NCI-H2227 (cell line): ENCODE results near the gene TUBB4B.

ENCODE experiments used
- DNase-seq: peaks from one replicate; lab custom pipeline; 2025; ENCODE audit not compliant: unreplicated experiment; lab: John Stamatoyannopoulos, UW

The TUBB4B gene

GRCh38 chr9:137270929-137271695 lies 30.0 kb downstream of the TUBB4B start:
- no peak for DNase-seq

GRCh38 chr9:137271696-137272076 lies 30.6 kb downstream of the TUBB4B start:
- DNase-seq = no peak

- DNase-seq = no peak
Measured at GRCh38 chr9:137272241-137273094, 31.4 kb downstream of the TUBB4B start.

GRCh38 chr9:137273095-137273490 lies 32.0 kb downstream of the TUBB4B start:
- DNase-seq = no peak

DNA sequence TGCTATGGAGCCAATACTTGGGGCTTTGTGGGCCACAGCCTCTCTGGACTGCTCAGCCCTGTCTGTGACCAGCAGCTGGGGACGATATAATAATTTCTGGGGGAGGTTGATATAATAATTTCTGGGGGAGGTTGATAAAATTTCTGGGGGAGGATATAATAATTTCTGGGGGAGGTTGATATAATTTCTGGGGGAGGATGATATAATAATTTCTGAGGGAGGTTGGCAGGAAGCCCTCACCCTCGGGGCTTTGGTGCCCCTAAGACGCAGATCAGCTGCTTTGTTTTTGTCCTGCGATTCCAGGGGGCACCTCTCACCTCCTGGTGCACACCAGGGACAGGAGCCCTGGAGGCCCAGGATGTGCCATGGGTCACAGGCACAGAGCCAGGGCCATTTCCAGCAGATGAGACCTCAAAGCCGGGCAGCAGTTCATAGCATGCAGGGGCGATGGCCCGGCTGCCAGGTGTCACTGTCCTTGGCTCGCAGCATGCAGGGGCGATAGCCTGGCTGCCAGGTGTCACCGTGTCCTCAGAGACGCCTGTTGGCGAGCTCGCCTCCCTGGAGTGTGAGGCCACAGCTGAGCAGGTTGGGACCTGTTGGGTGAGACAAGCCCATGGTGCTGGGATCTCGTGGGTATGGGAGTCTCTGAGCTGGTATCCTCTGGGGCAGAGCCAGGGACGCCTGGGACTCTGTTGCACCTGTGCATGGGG lies 32.7 kb downstream of the TUBB4B start:
- DNase-seq = no peak

GRCh38 chr9:137275203-137275587 lies 34.1 kb downstream of the TUBB4B start:
- no peak for DNase-seq

- no peak for DNase-seq
Measured at GRCh38 chr9:137275588-137276472, 34.7 kb downstream of the TUBB4B start.

- DNase-seq = no peak
Measured at GRCh38 chr9:137276473-137277328, 35.6 kb downstream of the TUBB4B start.

- DNase-seq = no peak
Measured at GRCh38 chr9:137277329-137278041, 36.4 kb downstream of the TUBB4B start, which contains the start of gene TOR4A. TOR4A (plus strand) TSS chr9:137277726; CDS start chr9:137278690, 964 bp downstream.

DNA sequence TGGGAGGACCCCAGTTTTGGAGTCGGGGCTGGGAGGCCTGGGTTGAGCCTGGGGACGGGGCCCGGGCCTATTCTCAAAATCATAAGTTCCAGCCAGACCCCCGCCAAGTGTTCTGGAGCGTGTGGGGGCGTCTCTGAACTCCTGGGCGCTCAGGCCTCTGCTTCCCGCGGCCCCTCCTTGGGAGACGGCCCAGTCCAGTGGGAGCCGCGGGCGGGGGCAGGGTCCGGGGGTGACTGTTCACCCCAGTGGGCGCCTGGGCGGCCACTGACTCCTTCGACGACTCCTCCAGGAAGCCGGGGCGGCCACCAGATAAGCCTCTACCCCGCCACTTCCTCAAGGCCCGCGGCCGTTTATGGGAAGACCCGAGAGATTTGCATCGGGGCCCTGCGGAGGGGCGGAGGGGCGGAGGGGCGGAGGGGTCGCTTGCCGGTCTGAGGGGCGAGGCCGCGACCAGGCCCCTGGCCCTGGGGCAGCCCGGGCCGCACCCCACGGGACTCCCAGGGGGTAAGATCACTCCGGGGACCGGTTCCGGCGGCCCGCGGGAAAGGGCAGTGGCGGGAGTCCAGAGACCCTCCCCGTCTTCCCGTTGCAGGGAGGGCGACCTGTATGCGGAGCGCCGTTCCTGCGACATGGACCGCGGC lies 37.1 kb downstream of the TUBB4B start:
- DNase-seq = no peak

DNA sequence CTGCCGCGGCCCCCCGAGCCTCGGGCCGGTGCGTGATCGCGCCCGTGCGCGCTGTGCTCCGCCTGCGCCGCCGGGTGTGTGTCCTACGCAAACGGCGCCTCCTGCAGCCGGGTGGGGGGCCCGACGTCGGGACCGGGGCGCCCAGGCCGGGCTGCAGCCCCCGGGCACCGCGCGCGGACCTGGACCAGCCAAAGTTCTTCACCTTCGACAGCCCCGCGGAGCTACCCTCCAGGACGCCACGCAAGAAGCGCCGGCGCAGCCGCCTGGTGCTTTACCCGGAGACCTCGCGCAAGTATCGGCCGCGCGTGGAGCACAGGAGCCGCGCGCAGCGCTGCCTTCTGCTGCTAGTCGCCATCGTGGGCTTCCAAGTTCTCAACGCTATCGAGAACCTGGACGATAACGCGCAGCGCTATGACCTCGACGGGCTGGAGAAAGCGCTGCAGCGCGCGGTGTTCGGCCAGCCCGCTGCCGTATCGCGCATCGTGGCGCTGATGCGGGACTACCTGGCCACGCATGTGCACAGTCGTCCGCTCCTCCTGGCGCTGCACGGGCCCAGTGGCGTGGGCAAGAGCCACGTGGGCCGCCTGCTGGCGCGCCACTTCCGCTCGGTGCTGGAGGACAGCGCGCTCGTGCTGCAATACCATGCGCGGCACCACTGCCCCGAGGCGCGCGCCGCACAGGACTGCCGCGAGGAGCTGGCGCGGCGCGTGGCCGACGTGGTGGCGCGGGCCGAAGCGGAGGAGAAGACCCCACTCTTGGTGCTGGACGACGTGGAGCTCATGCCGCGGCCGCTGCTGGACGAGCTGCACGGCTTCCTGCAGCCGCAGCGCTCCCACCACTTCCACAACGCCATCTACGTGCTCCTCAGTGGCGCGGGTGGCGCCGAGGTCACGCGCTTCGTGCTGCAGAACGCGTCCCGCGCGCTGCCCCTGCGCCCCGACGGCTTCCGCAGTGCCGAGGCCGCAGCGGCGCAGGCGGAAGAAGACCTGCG lies 37.9 kb downstream of the TUBB4B start:
- DNase-seq = no peak

- DNase-seq = no peak
Measured at GRCh38 chr9:137279741-137280473, 38.8 kb downstream of the TUBB4B start.

DNA sequence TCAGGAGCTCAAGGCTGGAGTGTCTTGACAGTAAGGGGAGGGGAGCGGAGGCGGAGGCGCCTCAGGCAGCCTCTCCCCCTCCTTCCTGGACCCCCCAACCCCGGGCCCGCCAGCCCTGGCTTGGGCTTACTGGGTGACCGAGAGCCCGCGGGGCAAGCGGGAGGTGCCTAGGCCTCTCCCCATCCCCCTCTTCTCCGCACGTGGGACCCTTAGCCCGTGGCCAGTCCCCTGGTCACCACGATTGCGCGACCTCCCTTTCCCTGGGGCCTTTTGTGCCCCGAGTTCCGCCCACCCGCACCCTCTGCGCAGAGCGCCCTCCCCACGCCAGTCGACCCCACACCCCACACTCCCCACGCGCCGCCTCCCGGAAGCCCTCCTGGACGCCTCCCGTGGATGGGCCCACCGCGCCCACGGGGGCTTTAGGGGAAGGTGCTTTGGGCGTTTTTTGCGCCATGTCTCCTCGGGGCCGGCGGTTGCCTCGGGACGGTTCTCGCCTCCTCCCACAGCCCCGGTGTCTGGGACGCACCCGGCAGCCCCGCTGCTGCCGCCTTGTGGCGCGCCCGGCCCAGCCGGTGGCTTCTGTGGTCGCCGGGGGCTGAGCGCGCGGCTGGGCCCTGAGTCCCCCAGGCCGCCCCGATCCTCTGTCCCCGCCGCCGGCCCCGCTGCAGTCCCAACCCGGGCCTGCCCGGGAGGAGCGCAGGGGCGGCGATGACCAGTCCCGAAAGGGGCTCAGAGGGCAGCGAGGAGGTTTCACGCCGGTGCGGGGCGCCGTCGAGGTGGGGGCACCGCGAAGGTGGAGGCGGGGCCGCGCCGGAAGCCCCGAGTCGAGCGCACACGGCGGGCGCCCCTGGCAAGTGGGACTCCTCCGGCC lies 39.6 kb downstream of the TUBB4B start:
- DNase-seq = no peak

DNA sequence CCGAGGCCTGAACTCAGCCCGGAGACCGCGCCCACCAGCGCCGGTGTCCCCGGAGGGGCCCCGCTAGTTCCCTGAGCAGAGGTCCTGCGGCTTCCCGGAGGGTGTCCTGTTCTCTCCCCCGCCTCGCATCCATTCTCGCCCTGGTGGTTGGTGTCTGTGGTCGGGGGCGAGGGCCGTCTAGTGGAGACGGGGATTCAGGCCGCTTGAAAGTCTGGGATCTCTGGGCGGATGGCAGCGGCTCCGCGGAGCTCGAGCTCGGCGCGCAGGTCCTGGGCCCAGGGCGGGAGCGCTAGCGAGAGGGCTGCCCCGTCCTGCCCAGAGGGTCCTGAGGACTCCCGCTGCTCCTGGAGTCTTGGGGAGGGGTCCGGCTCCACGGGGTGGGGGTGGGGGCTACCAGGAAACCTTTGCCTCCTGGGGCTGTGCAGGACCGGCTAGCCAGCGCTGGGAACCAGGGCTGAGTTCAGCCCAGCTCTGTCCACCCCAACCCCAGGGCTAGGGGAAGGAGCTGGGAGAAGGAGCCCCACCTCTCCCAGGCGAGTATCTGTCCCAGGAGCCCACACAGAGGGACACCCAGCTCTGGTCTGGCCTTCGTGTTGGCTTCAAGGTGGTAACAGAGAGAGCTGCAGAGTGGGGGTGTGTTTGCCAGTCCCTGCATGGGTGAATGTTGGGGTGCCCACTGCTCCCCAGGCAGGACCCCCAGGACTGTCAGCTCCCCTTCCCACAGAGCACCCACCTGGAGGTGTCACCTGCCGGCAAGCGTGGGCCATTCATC lies 40.4 kb downstream of the TUBB4B start:
- DNase-seq = no peak

- DNase-seq = no peak
Measured at GRCh38 chr9:137286975-137287383, 45.9 kb downstream of the TUBB4B start.
